ENCODE measurements around the gene HMGA1.

HMGA1 gene

GRCh38 chr6:34238585-34239499 is 2.2 kb downstream of the HMGA1 start:
- H3K79me2 ChIP-seq: no peaks in the 10 kb centered on the region
- no peaks in the 10 kb centered on the region for H3K27me3 ChIP-seq (ENCODE audit: control insufficient read depth, insufficient read depth, low read length)
- H3K27ac ChIP-seq: no peak overlapping the region
- peak overlapping the region; percentile 63 for H3K4me3 ChIP-seq (ENCODE audit: low read depth, low read length)
- H3K36me3 ChIP-seq (ENCODE audit: control insufficient read depth, insufficient read depth, low read length): no peaks in the 10 kb centered on the region
- peak overlapping the region; percentile 85 for H3K4me2 ChIP-seq (ENCODE audit: low read length)
- H3K4me1 ChIP-seq: no peaks in the 10 kb centered on the region
- no peak overlapping the region for H3K9ac ChIP-seq
- no peak overlapping the region for H2AFZ ChIP-seq
- TF ChIP-seq CTCF (IDR thresholded peaks at IDR 0.05): no peak
- H3K9me3 ChIP-seq (ENCODE audit: control insufficient read depth, low read length): no peaks in the 10 kb centered on the region

GRCh38 chr6:34239500-34239825 is 2.8 kb downstream of the HMGA1 start:
- no peak overlapping the region for H3K4me2 ChIP-seq (ENCODE audit: low read length)
- no peak overlapping the region for H2AFZ ChIP-seq
- no peaks in the 10 kb centered on the region for H3K79me2 ChIP-seq
- H3K9me3 ChIP-seq (ENCODE audit: control insufficient read depth, low read length): no peaks in the 10 kb centered on the region
- TF ChIP-seq CTCF (IDR thresholded peaks at IDR 0.05): no peak
- H3K4me1 ChIP-seq: no peaks in the 10 kb centered on the region
- no peak overlapping the region for H3K27ac ChIP-seq
- no peaks in the 10 kb centered on the region for H3K36me3 ChIP-seq (ENCODE audit: control insufficient read depth, insufficient read depth, low read length)
- no peak overlapping the region for H3K4me3 ChIP-seq (ENCODE audit: low read depth, low read length)
- no peaks in the 10 kb centered on the region for H3K27me3 ChIP-seq (ENCODE audit: control insufficient read depth, insufficient read depth, low read length)
- H3K9ac ChIP-seq: no peak overlapping the region

- Histone ChIP-seq H3K9me3 (ENCODE audit: control insufficient read depth, low read length) (no peaks in the 10 kb centered on the region), H3K4me3 (ENCODE audit: low read depth, low read length) (no peak overlapping the region), H3K36me3 (ENCODE audit: control insufficient read depth, insufficient read depth, low read length) (no peaks in the 10 kb centered on the region), H3K27ac (no peak overlapping the region), H3K4me1 (no peaks in the 10 kb centered on the region), H3K9ac (no peak overlapping the region), H3K27me3 (ENCODE audit: control insufficient read depth, insufficient read depth, low read length) (no peaks in the 10 kb centered on the region), H2AFZ (no peak overlapping the region), H3K79me2 (no peaks in the 10 kb centered on the region), H3K4me2 (ENCODE audit: low read length) (no peak overlapping the region)
- TF ChIP-seq CTCF (IDR thresholded peaks at IDR 0.05): no peak
Observed at GRCh38 chr6:34239893-34240292, 3.2 kb downstream of the HMGA1 start.

- H3K4me1 ChIP-seq: no peaks in the 10 kb centered on the region
- H3K36me3 ChIP-seq (ENCODE audit: control insufficient read depth, insufficient read depth, low read length): no peaks in the 10 kb centered on the region
- H3K27me3 ChIP-seq (ENCODE audit: control insufficient read depth, insufficient read depth, low read length): no peaks in the 10 kb centered on the region
Observed at GRCh38 chr6:34240329-34241248, 3.9 kb downstream of the HMGA1 start.

More at GRCh38 chr6:34240329-34241248, 3.9 kb downstream of the HMGA1 start:
- TF ChIP-seq CTCF (IDR thresholded peaks at IDR 0.05): no peak
- no peak overlapping the region for H3K4me2 ChIP-seq (ENCODE audit: low read length)
- H3K4me3 ChIP-seq (ENCODE audit: low read depth, low read length): no peak overlapping the region
- no peaks in the 10 kb centered on the region for H3K79me2 ChIP-seq
- no peak overlapping the region for H3K27ac ChIP-seq
- H2AFZ ChIP-seq: no peak overlapping the region
- H3K9ac ChIP-seq: no peak overlapping the region
- no peaks in the 10 kb centered on the region for H3K9me3 ChIP-seq (ENCODE audit: control insufficient read depth, low read length)

All from parathyroid adenoma (tissue), 2 donors.